G401 (cell line): Measurements from ENCODE around the gene AKR1E2. TPM values are rescaled to one million over a fixed set of nuclear protein-coding genes. Genes with fewer than 3 reads are reported as not detected.

ENCODE experiments used
- DNase-seq: peaks from one replicate; pipeline ENCODE4 v3.0.0-alpha.2; 2015; ENCODE audit warnings: low spot score
- in situ Hi-C: cut with HindIII; loops from 2 replicates; pipeline ENCODE4 v1.10.0; 2016; ENCODE audit warnings: low sequenced_read_pairs, mixed read lengths
- total RNA-seq: library from RNA; depleted of rRNA; stranded (reverse); fragments of >200 nt; shearing (Covaris generic); gene quantifications from 2 replicates; pipeline ENCODE4 v1.2.3, GENCODE V29; 2014; rRNA removed

AKR1E2 gene
- total RNA-seq, 1 experiment from 2014 or later, result 10.3 TPM

DNA sequence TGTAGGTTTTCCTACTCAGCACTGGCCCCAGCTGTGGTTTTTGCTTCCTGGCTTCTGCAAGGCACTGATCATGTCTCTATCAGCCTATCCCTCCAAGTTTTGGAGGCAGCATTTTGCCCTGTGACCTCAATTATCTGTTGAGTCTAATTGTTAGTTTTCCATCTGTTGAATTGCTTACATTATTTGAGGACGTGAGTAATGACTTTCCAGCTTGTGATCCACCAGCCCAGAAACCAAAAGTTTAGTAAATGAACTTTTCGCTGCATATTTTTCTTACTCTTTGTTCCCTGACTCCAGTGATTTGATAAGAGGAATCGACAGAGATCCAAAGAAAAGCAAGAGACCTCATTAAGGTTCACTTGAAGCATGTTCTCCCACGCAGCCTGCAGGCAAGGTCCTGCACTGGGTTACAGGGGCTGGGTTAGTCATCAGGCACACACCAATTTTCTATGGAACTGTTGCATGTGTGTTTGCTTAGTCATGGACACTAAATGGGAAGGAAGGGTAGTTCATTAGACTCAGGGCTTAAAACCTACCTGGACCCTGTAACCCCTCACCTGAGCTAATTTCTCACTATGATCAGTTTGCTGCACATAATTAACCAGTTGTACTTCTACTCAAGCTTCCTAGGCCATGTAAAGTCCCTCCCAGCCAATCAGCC is 57.2 kb downstream of the AKR1E2 start:
- no peak for DNase-seq
- in situ Hi-C loops, result no loop called here

DNA sequence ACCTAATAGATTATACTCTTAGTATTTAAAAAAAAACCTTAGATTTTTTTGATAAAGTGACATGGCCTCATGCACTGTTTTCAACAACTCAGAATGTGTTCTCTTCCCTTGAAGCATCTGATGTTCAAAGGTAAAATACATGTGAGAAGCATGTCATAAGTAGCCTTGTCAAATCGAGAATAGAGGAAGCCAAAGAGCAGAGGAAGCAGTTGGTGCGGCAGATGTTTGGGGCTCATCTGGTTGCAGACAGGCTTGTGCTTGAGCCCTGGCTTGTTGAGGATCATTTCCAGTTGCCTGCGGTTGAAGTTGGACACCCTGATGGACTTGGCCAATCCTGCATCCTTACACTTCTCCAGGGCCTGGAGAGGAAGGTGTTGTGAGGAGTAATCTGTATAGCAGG is 59.2 kb downstream of the AKR1E2 start:
- no peak for DNase-seq
- in situ Hi-C loops, result no loop called here

DNA sequence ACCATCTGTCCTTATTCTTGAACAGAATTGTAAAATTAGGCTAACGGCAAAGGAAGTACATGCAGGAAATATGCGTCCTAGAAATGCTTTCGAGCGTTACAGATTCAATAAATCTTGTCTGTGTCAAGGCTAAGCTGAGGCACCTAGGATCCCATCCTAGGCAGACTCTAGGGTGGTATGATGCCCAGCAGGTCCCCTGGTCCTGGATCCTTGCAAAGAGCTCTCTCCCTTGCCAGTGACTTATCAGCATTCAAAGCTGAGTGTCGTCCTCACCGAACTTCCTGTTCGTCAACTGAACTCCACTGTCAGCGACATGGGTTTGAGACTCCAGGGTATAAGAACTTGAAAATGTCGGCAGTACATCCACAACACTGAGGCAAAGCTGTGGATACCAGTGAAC is 61.5 kb downstream of the AKR1E2 start:
- in situ Hi-C loops, result no loop called here
- DNase-seq, result no peak

DNA sequence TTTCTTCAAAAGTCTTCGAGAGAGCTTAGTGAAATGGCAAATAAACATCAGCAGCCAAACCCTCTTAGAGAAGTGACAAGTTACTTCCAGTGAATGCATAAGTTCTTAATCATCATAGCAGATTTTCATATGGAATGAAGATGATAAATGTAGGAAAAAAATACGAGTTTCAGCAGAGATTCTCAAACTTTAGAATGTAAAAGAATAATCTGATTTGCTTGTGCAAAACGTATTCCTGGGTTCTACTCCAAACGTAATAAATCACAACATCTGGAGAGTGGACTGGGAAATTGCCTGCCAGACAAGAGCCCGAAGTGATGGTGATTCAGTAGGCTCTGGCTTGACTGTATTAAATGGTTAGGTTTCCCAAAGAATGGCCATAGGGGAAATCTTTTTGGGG is 62.2 kb downstream of the AKR1E2 start:
- in situ Hi-C loops, result no loop called here
- no peak for DNase-seq

DNA sequence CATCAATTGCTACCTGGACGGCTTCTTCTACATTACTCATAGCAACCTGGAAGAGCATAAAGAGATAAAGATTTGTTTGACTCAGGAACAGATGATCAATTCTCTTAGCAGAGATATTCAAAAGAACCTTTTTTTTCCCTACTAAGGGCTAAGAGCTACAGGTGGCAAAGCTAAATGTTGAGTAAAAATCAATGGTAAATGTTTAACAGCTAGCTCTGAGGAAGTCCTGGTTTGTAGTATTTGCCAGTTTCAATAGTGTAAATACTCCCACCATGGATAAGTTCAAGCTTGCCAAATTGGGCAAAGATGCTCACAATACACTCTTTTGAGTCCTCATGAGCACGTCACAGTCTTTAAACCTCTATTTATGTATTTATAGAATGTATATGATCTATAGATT is 64.0 kb downstream of the AKR1E2 start:
- in situ Hi-C loops, result no loop called here
- DNase-seq, result no peak

DNA sequence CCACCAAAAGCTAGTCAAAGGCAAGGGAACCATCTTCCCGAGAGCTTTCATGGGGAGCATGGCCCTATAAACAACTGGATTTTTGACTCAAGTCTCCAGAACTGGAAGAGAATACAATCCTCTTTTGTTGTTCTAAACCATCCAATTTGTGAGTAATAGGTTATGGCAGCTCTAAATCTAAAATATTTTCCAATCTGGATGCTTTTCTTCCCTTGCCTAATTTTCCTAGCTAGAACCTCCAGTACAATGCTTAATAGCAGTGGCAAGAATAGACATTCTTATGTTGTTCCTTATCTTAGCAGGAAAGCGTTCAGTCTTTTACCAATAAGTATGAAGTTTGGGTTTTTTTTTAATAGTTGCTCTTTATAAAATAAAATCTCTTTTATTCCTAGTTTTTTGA is 66.7 kb downstream of the AKR1E2 start:
- in situ Hi-C loops, result no loop called here

DNA sequence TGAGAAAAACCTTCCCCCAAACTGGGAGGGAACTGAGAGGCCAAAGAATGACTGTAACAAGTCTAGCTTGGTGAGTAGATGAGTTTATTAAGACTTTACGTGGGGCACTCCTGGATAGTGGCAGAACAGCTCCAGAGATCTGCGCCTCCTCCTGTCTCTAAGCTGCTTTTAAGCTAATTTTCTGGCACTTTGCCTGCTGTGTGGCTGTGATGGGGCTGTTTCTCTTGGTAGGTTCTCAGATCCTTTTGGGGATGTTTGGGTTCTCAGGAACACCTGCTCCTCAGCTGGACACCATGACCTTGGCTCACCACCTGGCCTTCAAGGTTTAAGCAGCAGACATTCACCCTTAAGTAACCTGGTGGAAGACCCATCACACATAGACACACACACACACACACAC is 68.3 kb downstream of the AKR1E2 start:
- DNase-seq, result no peak
- in situ Hi-C loops, result no loop called here

More for the DNA sequence above, 66.7 kb downstream of the AKR1E2 start:
- DNase-seq, result no peak

Other genes with a start within 250 kb of the AKR1E2 start
- gene AKR1C1, start 137.2 kb downstream of the AKR1E2 start, total RNA-seq, result 0.98 and 1.4 TPM in 2 replicates
- not detected in 2 replicates for gene AKR1C2, start 177.7 kb downstream of the AKR1E2 start, total RNA-seq